GM12878 (cell line): Measurements from ENCODE around the gene DSG1. TPM values are rescaled to one million over a fixed set of nuclear protein-coding genes. Genes with fewer than 3 reads are reported as not detected.

Source experiments
- ATAC-seq: fragments of 200-7000 bp; cut with Tn5 transposase; 3 replicates; pipeline ENCODE4 v1.9.1; 2020; ENCODE audit warnings: mild to moderate bottlenecking, moderate library complexity
- BruUV-seq: library from RNA; stranded (reverse); fragments of 400-500 nt; replicated peaks from 2 replicates; lab custom pipeline; 2021; lab: Mats Ljungman, UMichigan
- CTCF ChIA-PET: fragments of 300-600 bp; sonication (Branson Sonifier 250); formaldehyde crosslinking; extraction: SDS; loops from one replicate; lab custom pipeline; 2021; ENCODE audit warnings: inconsistent platforms; lab: Yijun Ruan, JAX
- POLR2A ChIA-PET: fragments of 350-600 bp; formaldehyde crosslinking; extraction: SDS; loops from one replicate; lab custom pipeline; 2021; ENCODE audit warnings: inconsistent platforms; lab: Charles Lee
- RAD21 ChIA-PET: fragments of 300-600 bp; sonication (Branson Sonifier 250); formaldehyde crosslinking; loops from one replicate; lab custom pipeline; 2023; ENCODE audit warnings: antibody characterized with exemption; ENCODE audit not compliant: unreplicated experiment; lab: Charles Lee
- SMC1A ChIA-PET: fragments of 300-600 bp; sonication (Branson Sonifier 250); formaldehyde crosslinking; loops from one replicate; lab custom pipeline; 2023; ENCODE audit not compliant: unreplicated experiment, uncharacterized antibody; lab: Charles Lee
- DNase-seq: peaks from one replicate; pipeline ENCODE4 v3.0.0-alpha.2; 2011; ENCODE audit warnings: low read depth, low spot score
- FAIRE-seq: peaks from 3 replicates; lab custom pipeline; 2011; peaks lifted over from hg19 to GRCh38; lab: Jason Lieb, UNC
- H2AFZ ChIP-seq: 2 replicates; pipeline ENCODE4 v1.6.0; 2011; ENCODE audit warnings: low read depth, low read length, control low read depth; ENCODE audit not compliant: control insufficient read depth
- H3K27ac ChIP-seq: 2 replicates; pipeline ENCODE4 v1.5.1; 2011; ENCODE audit warnings: control low read depth; ENCODE audit not compliant: control insufficient read depth, insufficient read depth
- H3K27me3 ChIP-seq, 2 experiments: replicated peaks in 1 of 2; 2 replicates each; pipeline versions ENCODE4 v1.6.0 to v1.6.1; 2011; ENCODE audit warnings: low read length in 1 of 2; ENCODE audit not compliant: control insufficient read depth in 2 of 2, insufficient read depth in 2 of 2
- H3K36me3 ChIP-seq, 2 experiments: 2 replicates each; pipeline ENCODE4 v1.5.1; 2011; ENCODE audit warnings: low read length in 1 of 2; ENCODE audit not compliant: control insufficient read depth in 2 of 2, insufficient read depth in 2 of 2
- H3K4me1 ChIP-seq: 2 replicates; pipeline ENCODE4 v1.6.1; 2011; ENCODE audit warnings: mild to moderate bottlenecking, low read length, moderate library complexity, mixed read lengths; ENCODE audit not compliant: control insufficient read depth, insufficient read depth
- H3K4me2 ChIP-seq: 2 replicates; pipeline ENCODE4 v1.6.0; 2011; ENCODE audit warnings: control low read depth; ENCODE audit not compliant: control insufficient read depth, insufficient read depth
- H3K4me3 ChIP-seq: fragments of 200-600 bp; sonication (generic); 2 replicates; pipeline ENCODE4 v1.5.1; 2016
- H3K79me2 ChIP-seq: 2 replicates; pipeline ENCODE4 v1.6.0; 2011; ENCODE audit warnings: low read length; ENCODE audit not compliant: control insufficient read depth, insufficient read depth
- H3K9ac ChIP-seq: 2 replicates; pipeline ENCODE4 v1.8.0; 2011; ENCODE audit warnings: low read length, control low read depth, mixed read lengths; ENCODE audit not compliant: control insufficient read depth, insufficient read depth
- H3K9me3 ChIP-seq: replicated peaks from 3 replicates; pipeline ENCODE4 v1.5.1; 2011; ENCODE audit warnings: mild to moderate bottlenecking, low read length; ENCODE audit not compliant: control insufficient read depth, insufficient read depth
- H4K20me1 ChIP-seq: 2 replicates; pipeline ENCODE4 v1.6.0; 2011; ENCODE audit not compliant: control insufficient read depth, insufficient read depth
- NFXL1 ChIP-seq: fragments of 450-650 bp; IDR thresholded peaks from 2 replicates; pipeline ENCODE4 v1.6.1; 2017; ENCODE audit warnings: antibody characterized with exemption, mild to moderate bottlenecking, borderline replicate concordance
- in situ Hi-C: fragments of 300-500 bp; cut with MboI; formaldehyde crosslinking; loops from 9 replicates; pipeline ENCODE4 v1.14.3; 2018; ENCODE audit warnings: mixed read lengths
- intact Hi-C: fragments of 100-400 bp; cut with micrococcal nuclease; formaldehyde crosslinking; loops from one replicate; pipeline ENCODE4 v1.14.2; 2022; ENCODE audit not compliant: unreplicated experiment
- polyA plus RNA-seq, 11 experiments: library from polyadenylated mRNA; depleted of rRNA in 4 of 11; unstranded in 6 of 11; stranded (reverse) in 5 of 11; fragments of >200 nt; fragmentation: Nextera tagmentation in 4 of 11; fragmentation: Illumina TruSeq in 1 of 11; extraction: Ambion mirVana in 4 of 11; extraction: Trizol in 1 of 11; gene quantifications; 1 replicate in 1 of 11; 2 replicates in 10 of 11; pipeline versions ENCODE4 v1.2.1 to v1.2.3, GENCODE V29; 2011 to 2016; ENCODE audit warnings: inconsistent platforms in 2 of 11, missing spikeins in 2 of 11, low read depth in 1 of 11
- total RNA-seq, 4 experiments: library from RNA; depleted of rRNA in 3 of 4; stranded (reverse); fragments of >200 nt in 3 of 4; fragmentation: Illumina TruSeq in 1 of 4; extraction: Trizol in 1 of 4; gene quantifications; 2 replicates each; pipeline versions ENCODE4 v1.2.1 to v1.2.3, GENCODE V29; 2013 to 2021
- TF ChIP-seq, protein P1 (sequence below): IDR thresholded peaks from 2 replicates; pipeline ENCODE4 v1.6.1; 2012; ENCODE audit warnings: improper control_type of control experiment, low read depth, low read length; ENCODE audit not compliant: insufficient replicate concordance
- TF ChIP-seq, protein P2 (sequence below): IDR thresholded peaks from 2 replicates; pipeline ENCODE4 v1.6.1; 2012; ENCODE audit warnings: low read depth, low read length, improper control_type of control experiment
- TF ChIP-seq, protein P3 (sequence below): IDR thresholded peaks from 2 replicates; pipeline ENCODE4 v1.6.1; 2011; ENCODE audit warnings: low read depth, low read length, improper control_type of control experiment, borderline replicate concordance
- TF ChIP-seq, protein P4 (sequence below): fragments of 450-650 bp; IDR thresholded peaks from 2 replicates; pipeline ENCODE4 v1.6.1; 2016; ENCODE audit warnings: mild to moderate bottlenecking, moderate library complexity, borderline replicate concordance

The DSG1 gene
- total and polyA plus RNA-seq, 10 of the 15 experiments (the other 5 are each of a cell fraction or from before 2014, with no cell fraction given), result 0.10 to 5.0 (median 2.6) TPM

DNA sequence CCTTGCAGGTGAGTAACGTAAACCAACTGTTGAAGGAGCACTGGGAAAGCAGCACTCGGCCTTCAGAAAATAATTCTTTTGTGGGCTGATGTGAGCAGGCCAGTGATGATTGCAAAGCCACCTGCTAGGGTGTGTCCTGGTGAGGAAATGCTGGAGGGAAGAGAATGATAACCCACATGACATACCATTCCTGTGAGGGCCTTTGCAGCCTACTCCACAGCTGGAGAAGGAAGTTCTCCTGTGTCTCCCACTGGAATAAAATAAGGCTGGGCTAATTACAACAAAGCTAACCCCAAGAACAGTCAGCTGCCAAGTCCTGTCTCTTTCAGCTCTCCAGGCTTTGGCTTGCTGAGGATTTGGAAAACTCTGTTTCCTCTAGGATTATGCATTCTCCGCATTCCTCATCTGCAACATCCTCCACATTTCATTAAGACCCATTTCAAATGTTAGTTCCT, 16.7 kb upstream of the DSG1 start (continued):
- TF ChIP-seq, protein P1, sequence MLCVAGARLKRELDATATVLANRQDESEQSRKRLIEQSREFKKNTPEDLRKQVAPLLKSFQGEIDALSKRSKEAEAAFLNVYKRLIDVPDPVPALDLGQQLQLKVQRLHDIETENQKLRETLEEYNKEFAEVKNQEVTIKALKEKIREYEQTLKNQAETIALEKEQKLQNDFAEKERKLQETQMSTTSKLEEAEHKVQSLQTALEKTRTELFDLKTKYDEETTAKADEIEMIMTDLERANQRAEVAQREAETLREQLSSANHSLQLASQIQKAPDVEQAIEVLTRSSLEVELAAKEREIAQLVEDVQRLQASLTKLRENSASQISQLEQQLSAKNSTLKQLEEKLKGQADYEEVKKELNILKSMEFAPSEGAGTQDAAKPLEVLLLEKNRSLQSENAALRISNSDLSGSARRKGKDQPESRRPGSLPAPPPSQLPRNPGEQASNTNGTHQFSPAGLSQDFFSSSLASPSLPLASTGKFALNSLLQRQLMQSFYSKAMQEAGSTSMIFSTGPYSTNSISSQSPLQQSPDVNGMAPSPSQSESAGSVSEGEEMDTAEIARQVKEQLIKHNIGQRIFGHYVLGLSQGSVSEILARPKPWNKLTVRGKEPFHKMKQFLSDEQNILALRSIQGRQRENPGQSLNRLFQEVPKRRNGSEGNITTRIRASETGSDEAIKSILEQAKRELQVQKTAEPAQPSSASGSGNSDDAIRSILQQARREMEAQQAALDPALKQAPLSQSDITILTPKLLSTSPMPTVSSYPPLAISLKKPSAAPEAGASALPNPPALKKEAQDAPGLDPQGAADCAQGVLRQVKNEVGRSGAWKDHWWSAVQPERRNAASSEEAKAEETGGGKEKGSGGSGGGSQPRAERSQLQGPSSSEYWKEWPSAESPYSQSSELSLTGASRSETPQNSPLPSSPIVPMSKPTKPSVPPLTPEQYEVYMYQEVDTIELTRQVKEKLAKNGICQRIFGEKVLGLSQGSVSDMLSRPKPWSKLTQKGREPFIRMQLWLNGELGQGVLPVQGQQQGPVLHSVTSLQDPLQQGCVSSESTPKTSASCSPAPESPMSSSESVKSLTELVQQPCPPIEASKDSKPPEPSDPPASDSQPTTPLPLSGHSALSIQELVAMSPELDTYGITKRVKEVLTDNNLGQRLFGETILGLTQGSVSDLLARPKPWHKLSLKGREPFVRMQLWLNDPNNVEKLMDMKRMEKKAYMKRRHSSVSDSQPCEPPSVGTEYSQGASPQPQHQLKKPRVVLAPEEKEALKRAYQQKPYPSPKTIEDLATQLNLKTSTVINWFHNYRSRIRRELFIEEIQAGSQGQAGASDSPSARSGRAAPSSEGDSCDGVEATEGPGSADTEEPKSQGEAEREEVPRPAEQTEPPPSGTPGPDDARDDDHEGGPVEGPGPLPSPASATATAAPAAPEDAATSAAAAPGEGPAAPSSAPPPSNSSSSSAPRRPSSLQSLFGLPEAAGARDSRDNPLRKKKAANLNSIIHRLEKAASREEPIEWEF, result no peak
- TF ChIP-seq, protein P2, sequence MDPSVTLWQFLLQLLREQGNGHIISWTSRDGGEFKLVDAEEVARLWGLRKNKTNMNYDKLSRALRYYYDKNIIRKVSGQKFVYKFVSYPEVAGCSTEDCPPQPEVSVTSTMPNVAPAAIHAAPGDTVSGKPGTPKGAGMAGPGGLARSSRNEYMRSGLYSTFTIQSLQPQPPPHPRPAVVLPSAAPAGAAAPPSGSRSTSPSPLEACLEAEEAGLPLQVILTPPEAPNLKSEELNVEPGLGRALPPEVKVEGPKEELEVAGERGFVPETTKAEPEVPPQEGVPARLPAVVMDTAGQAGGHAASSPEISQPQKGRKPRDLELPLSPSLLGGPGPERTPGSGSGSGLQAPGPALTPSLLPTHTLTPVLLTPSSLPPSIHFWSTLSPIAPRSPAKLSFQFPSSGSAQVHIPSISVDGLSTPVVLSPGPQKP, result no peak
- TF ChIP-seq, protein P3, sequence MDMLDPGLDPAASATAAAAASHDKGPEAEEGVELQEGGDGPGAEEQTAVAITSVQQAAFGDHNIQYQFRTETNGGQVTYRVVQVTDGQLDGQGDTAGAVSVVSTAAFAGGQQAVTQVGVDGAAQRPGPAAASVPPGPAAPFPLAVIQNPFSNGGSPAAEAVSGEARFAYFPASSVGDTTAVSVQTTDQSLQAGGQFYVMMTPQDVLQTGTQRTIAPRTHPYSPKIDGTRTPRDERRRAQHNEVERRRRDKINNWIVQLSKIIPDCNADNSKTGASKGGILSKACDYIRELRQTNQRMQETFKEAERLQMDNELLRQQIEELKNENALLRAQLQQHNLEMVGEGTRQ, result no peak
- no peak for TF ChIP-seq NFXL1

DNA sequence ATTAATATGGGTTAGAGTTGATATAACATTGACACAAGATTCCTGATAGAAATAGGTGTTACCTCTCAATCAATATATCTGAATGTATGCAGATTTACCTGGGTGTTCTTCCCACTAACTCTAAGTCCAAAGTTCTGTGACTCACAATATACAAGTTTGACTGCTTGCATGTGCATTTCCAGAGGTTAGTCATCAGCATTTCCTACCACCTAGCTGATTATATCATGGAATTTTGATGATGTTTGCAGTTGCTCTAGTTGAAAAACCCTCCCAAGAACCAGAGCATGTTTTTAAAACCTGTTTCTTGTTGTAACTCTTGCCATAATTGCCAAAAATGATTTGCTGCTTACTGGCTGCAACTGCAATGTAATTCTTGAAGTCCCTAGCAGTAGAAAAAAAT, 15.0 kb upstream of the DSG1 start:
- Histone ChIP-seq H3K9me3 (no peaks in the 10 kb centered on the region; the same call in 2 of the 3 replicates), H3K4me1 (no peaks in the 10 kb centered on the region), H3K36me3 (no peaks in the 10 kb centered on the region), H2AFZ (no peak overlapping the region), H3K4me3 (no peak overlapping the region), H3K9ac (no peak overlapping the region), H3K79me2 (no peaks in the 10 kb centered on the region), H4K20me1 (no peaks in the 10 kb centered on the region), H3K27ac (no peak overlapping the region), H3K27me3 (no peaks in the 10 kb centered on the region), H3K4me2 (no peak overlapping the region)
- ATAC-seq (no peak), DNase-seq (no peak), FAIRE-seq (no peak)
- no TSS peak for BruUV-seq
- in situ Hi-C loops, result no loop called here
- ChIA-PET POLR2A (no interaction called here), SMC1A (no interaction called here), RAD21 (no interaction called here), CTCF (no interaction called here)
- TF ChIP-seq, protein P4, sequence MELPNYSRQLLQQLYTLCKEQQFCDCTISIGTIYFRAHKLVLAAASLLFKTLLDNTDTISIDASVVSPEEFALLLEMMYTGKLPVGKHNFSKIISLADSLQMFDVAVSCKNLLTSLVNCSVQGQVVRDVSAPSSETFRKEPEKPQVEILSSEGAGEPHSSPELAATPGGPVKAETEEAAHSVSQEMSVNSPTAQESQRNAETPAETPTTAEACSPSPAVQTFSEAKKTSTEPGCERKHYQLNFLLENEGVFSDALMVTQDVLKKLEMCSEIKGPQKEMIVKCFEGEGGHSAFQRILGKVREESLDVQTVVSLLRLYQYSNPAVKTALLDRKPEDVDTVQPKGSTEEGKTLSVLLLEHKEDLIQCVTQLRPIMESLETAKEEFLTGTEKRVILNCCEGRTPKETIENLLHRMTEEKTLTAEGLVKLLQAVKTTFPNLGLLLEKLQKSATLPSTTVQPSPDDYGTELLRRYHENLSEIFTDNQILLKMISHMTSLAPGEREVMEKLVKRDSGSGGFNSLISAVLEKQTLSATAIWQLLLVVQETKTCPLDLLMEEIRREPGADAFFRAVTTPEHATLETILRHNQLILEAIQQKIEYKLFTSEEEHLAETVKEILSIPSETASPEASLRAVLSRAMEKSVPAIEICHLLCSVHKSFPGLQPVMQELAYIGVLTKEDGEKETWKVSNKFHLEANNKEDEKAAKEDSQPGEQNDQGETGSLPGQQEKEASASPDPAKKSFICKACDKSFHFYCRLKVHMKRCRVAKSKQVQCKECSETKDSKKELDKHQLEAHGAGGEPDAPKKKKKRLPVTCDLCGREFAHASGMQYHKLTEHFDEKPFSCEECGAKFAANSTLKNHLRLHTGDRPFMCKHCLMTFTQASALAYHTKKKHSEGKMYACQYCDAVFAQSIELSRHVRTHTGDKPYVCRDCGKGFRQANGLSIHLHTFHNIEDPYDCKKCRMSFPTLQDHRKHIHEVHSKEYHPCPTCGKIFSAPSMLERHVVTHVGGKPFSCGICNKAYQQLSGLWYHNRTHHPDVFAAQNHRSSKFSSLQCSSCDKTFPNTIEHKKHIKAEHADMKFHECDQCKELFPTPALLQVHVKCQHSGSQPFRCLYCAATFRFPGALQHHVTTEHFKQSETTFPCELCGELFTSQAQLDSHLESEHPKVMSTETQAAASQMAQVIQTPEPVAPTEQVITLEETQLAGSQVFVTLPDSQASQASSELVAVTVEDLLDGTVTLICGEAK, result no peak
- intact Hi-C loops, result no loop called here
